HepG2 (cell line): ENCODE results near the gene PARD3. TPM values are rescaled to one million over a fixed set of nuclear protein-coding genes. Genes with fewer than 3 reads are reported as not detected.

Experiments
- ATF4 ChIP-seq, 2 experiments: fragments of 450-650 bp in 1 of 2; sonication (generic) in 1 of 2; formaldehyde crosslinking; IDR thresholded peaks; 2 replicates each; pipeline versions ENCODE4 v1.5.0 to v1.8.0; 2020 to 2022; ENCODE audit warnings: mild to moderate bottlenecking in 1 of 2, missing genetic modification reagents in 1 of 2
- FOSL2 ChIP-seq: sonication (generic); formaldehyde crosslinking; IDR thresholded peaks from 2 replicates; pipeline ENCODE4 v1.4.0; 2020; ENCODE audit warnings: missing genetic modification reagents
- FOXA3 ChIP-seq: IDR thresholded peaks from 2 replicates; pipeline ENCODE4 v1.6.1; 2016; ENCODE audit warnings: missing genetic modification reagents, missing compliant biosample characterization
- FUBP1 ChIP-seq: sonication (generic); formaldehyde crosslinking; IDR thresholded peaks from 2 replicates; pipeline ENCODE4 v1.5.1; 2020; ENCODE audit warnings: missing genetic modification reagents, mild to moderate bottlenecking, borderline replicate concordance
- HCFC1 ChIP-seq: fragments of 150-350 bp; IDR thresholded peaks from 2 replicates; pipeline ENCODE4 v1.6.1; 2014; ENCODE audit warnings: low read depth, low read length
- MED13 ChIP-seq: sonication (generic); formaldehyde crosslinking; IDR thresholded peaks from 2 replicates; pipeline ENCODE4 v1.5.0; 2020; ENCODE audit warnings: missing genetic modification reagents
- NAIF1 ChIP-seq: sonication (generic); formaldehyde crosslinking; IDR thresholded peaks from 2 replicates; pipeline ENCODE4 v1.5.0; 2020; ENCODE audit warnings: mild to moderate bottlenecking, missing genetic modification reagents, borderline replicate concordance
- NFRKB ChIP-seq: fragments of 450-650 bp; IDR thresholded peaks from 2 replicates; pipeline ENCODE4 v1.6.1; 2017
- PAXIP1 ChIP-seq: sonication (generic); formaldehyde crosslinking; conservative IDR thresholded peaks from 2 replicates; pipeline ENCODE4 v1.4.0; 2020; ENCODE audit warnings: mild to moderate bottlenecking, missing genetic modification reagents, moderate library complexity
- PBX3 ChIP-seq: sonication (generic); formaldehyde crosslinking; IDR thresholded peaks from 2 replicates; pipeline ENCODE4 v1.8.1; 2023; ENCODE audit warnings: missing genetic modification reagents, inconsistent platforms, borderline replicate concordance
- PRMT3 ChIP-seq: sonication (generic); formaldehyde crosslinking; IDR thresholded peaks from 2 replicates; pipeline ENCODE4 v1.8.1; 2022; ENCODE audit warnings: low read depth, mild to moderate bottlenecking, moderate library complexity, missing genetic modification reagents, borderline replicate concordance
- RXRA ChIP-seq: sonication (generic); formaldehyde crosslinking; IDR thresholded peaks from 2 replicates; pipeline ENCODE4 v1.5.1; 2020; ENCODE audit warnings: missing genetic modification reagents
- SNAI1 ChIP-seq: sonication (generic); formaldehyde crosslinking; IDR thresholded peaks from 2 replicates; pipeline ENCODE4 v1.5.0; 2020; ENCODE audit warnings: mild to moderate bottlenecking, missing genetic modification reagents, borderline replicate concordance
- SSRP1 ChIP-seq: IDR thresholded peaks from 2 replicates; pipeline ENCODE4 v1.6.1; 2016; ENCODE audit warnings: control low read depth
- TBX2 ChIP-seq: sonication (generic); formaldehyde crosslinking; IDR thresholded peaks from 2 replicates; pipeline ENCODE4 v1.5.0; 2020; ENCODE audit warnings: missing genetic modification reagents, mild to moderate bottlenecking, borderline replicate concordance
- ZFP62 ChIP-seq: sonication (generic); formaldehyde crosslinking; IDR thresholded peaks from 2 replicates; pipeline ENCODE4 v1.4.0; 2020; ENCODE audit warnings: missing genetic modification reagents
- ZKSCAN5 ChIP-seq: sonication (generic); formaldehyde crosslinking; IDR thresholded peaks from 2 replicates; pipeline ENCODE4 v1.5.1; 2020; ENCODE audit warnings: mild to moderate bottlenecking, missing genetic modification reagents
- ZMYM3 ChIP-seq: sonication (generic); formaldehyde crosslinking; IDR thresholded peaks from 2 replicates; pipeline ENCODE4 v1.5.1; 2020; ENCODE audit warnings: mild to moderate bottlenecking, missing genetic modification reagents
- ZNF468 ChIP-seq: sonication (generic); formaldehyde crosslinking; IDR thresholded peaks from 2 replicates; pipeline ENCODE4 v1.8.0; 2022; ENCODE audit warnings: mild to moderate bottlenecking, moderate library complexity, missing genetic modification reagents
- ZNF547 ChIP-seq: sonication (generic); formaldehyde crosslinking; IDR thresholded peaks from 2 replicates; pipeline ENCODE4 v1.5.1; 2020; ENCODE audit warnings: mild to moderate bottlenecking, missing genetic modification reagents
- ZNF557 ChIP-seq: sonication (generic); formaldehyde crosslinking; IDR thresholded peaks from 2 replicates; pipeline ENCODE4 v1.4.0; 2020; ENCODE audit warnings: missing genetic modification reagents
- ZNF703 ChIP-seq: sonication (generic); formaldehyde crosslinking; IDR thresholded peaks from 2 replicates; pipeline ENCODE4 v1.5.1; 2020; ENCODE audit warnings: missing genetic modification reagents, mild to moderate bottlenecking, moderate library complexity, borderline replicate concordance
- ZNF792 ChIP-seq: IDR thresholded peaks from 2 replicates; pipeline ENCODE4 v1.6.1; 2016
- polyA plus RNA-seq, 8 experiments: library from polyadenylated mRNA; depleted of rRNA in 3 of 8; stranded (reverse) in 7 of 8; unstranded in 1 of 8; fragments of >200 nt; fragmentation: Illumina TruSeq in 4 of 8; extraction: Trizol in 4 of 8; gene quantifications; 2 replicates each; pipeline versions ENCODE4 v1.2.1 to v1.2.3, GENCODE V29; 2011 to 2016; ENCODE audit warnings: low read depth in 4 of 8, missing spikeins in 1 of 8, mixed read lengths in 1 of 8; ENCODE audit not compliant: insufficient read depth in 1 of 8
- total RNA-seq, 5 experiments: library from RNA; depleted of rRNA; stranded (reverse); fragments of >200 nt; fragmentation: Illumina TruSeq; extraction: Trizol; gene quantifications; 2 replicates each; pipeline ENCODE4 v1.2.3, GENCODE V29; 2016; ENCODE audit warnings: low read depth in 1 of 5

PARD3 gene
- total and polyA plus RNA-seq, 2 of the 13 experiments (the other 11 are each of a cell fraction or from before 2014, with no cell fraction given): 40.9 to 60.0 TPM

- TF ChIP-seq HCFC1 (no peak), FOSL2 (peak; percentile 52), NAIF1 (CRISPR knock-in tag) (peak; percentile 76), ZMYM3 (CRISPR knock-in tag) (peak; percentile 61), SSRP1 (peak; percentile 38; the same call in 1 of the 2 replicates), ZNF547 (CRISPR knock-in tag) (peak; percentile 71; the same call in 1 of the 2 replicates), NFRKB (no peak), FOXA3 (peak; percentile 95), RXRA (peak; percentile 81; the same call in 1 of the 2 replicates), PRMT3 (CRISPR knock-in tag) (no peak), MED13 (CRISPR knock-in tag) (peak; percentile 49; the same call in 1 of the 2 replicates), ZNF468 (CRISPR knock-in tag) (0 out of 2 replicates have a peak, but pooled peaks have one; percentile 39), ZNF557 (CRISPR knock-in tag) (peak; percentile 94; the same call in 1 of the 2 replicates), PBX3 (CRISPR knock-in tag) (0 out of 2 replicates have a peak, but pooled peaks have one; percentile 36), ZNF792 (CRISPR knock-in tag) (peak; percentile 58; the same call in 1 of the 2 replicates), TBX2 (CRISPR knock-in tag) (peak; percentile 54; the same call in 1 of the 2 replicates), ZFP62 (CRISPR knock-in tag) (no peak), FUBP1 (peak; percentile 82; the same call in 1 of the 2 replicates), SNAI1 (CRISPR knock-in tag) (0 out of 2 replicates have a peak, but pooled peaks have one; percentile 19), PAXIP1 (CRISPR knock-in tag) (peak; percentile 99), ZNF703 (CRISPR knock-in tag) (no peak), ZKSCAN5 (no peak), ATF4 (CRISPR knock-in tag; IDR thresholded peaks at IDR 0.05) (peak in 1 of 2 experiments; percentile 64; a peak in 1 of 4 replicates)
Measured at GRCh38 chr10:34736976-34737771, 77.9 kb downstream of the PARD3 start (continued).
